ENCODE data around the gene CDKN3.

- TF ChIP-seq, protein P1, sequence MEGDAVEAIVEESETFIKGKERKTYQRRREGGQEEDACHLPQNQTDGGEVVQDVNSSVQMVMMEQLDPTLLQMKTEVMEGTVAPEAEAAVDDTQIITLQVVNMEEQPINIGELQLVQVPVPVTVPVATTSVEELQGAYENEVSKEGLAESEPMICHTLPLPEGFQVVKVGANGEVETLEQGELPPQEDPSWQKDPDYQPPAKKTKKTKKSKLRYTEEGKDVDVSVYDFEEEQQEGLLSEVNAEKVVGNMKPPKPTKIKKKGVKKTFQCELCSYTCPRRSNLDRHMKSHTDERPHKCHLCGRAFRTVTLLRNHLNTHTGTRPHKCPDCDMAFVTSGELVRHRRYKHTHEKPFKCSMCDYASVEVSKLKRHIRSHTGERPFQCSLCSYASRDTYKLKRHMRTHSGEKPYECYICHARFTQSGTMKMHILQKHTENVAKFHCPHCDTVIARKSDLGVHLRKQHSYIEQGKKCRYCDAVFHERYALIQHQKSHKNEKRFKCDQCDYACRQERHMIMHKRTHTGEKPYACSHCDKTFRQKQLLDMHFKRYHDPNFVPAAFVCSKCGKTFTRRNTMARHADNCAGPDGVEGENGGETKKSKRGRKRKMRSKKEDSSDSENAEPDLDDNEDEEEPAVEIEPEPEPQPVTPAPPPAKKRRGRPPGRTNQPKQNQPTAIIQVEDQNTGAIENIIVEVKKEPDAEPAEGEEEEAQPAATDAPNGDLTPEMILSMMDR (IDR thresholded peaks at IDR 0.05): no peak
- TF ChIP-seq POLR2A (IDR thresholded peaks at IDR 0.05): no peak
Observed at GRCh38 chr14:54353694-54354093, 43.1 kb upstream of the CDKN3 start.
